Panc1 (cell line): ENCODE measurements around the gene PRPF31. TPM values are rescaled to one million over a fixed set of nuclear protein-coding genes. Genes with fewer than 3 reads are reported as not detected.

Experiments
- ATAC-seq: fragments of 200-7000 bp; cut with Tn5 transposase; 2 replicates; pipeline ENCODE4 v1.9.1; 2020; ENCODE audit warnings: mild to moderate bottlenecking, moderate library complexity
- BruUV-seq: library from RNA; stranded (reverse); fragments of 400-500 nt; replicated peaks from 2 replicates; lab custom pipeline; 2021; lab: Mats Ljungman, UMichigan
- CTCF ChIA-PET: fragments of 300-600 bp; sonication (Branson Sonifier 250); formaldehyde crosslinking; loops from one replicate; lab custom pipeline; 2022; ENCODE audit warnings: antibody characterized with exemption; lab: Charles Lee
- POLR2A ChIA-PET: fragments of 300-600 bp; sonication (Branson Sonifier 250); formaldehyde crosslinking; loops from one replicate; lab custom pipeline; 2022; ENCODE audit warnings: antibody characterized with exemption; lab: Charles Lee
- DNase-seq: peaks from one replicate; pipeline ENCODE4 v3.0.0-alpha.2; 2010; ENCODE audit warnings: low read depth, low spot score
- H3K27ac ChIP-seq: 2 replicates; pipeline ENCODE4 v1.5.1; 2011; ENCODE audit warnings: mild to moderate bottlenecking, low read length, inconsistent platforms
- H3K27me3 ChIP-seq: fragments of 200-500 bp; sonication (Bioruptor generic); 2 replicates; pipeline ENCODE4 v1.6.0; 2014; ENCODE audit warnings: low read length, inconsistent platforms; ENCODE audit not compliant: control insufficient read depth, insufficient read depth
- H3K36me3 ChIP-seq: fragments of 200-500 bp; sonication (Bioruptor generic); 2 replicates; pipeline ENCODE4 v1.5.1; 2014; ENCODE audit warnings: inconsistent platforms, mild to moderate bottlenecking, low read length, moderate library complexity; ENCODE audit not compliant: control insufficient read depth, insufficient read depth
- H3K4me1 ChIP-seq: 2 replicates; pipeline ENCODE4 v1.5.1; 2011; ENCODE audit warnings: inconsistent platforms, mild to moderate bottlenecking, low read length, moderate library complexity; ENCODE audit not compliant: control insufficient read depth, insufficient read depth
- H3K4me3 ChIP-seq, 2 experiments: 2 replicates each; pipeline ENCODE4 v1.5.1; 2011 to 2012; ENCODE audit warnings: low read depth in 2 of 2, low read length in 2 of 2, mild to moderate bottlenecking in 2 of 2, inconsistent platforms in 1 of 2, moderate library complexity in 1 of 2
- H3K9me3 ChIP-seq: fragments of 200-500 bp; sonication (Bioruptor generic); 2 replicates; pipeline ENCODE4 v1.5.1; 2014; ENCODE audit warnings: low read depth, mild to moderate bottlenecking, inconsistent platforms, low read length, moderate library complexity; ENCODE audit not compliant: control insufficient read depth, insufficient read depth
- POLR2AphosphoS5 ChIP-seq: IDR thresholded peaks from 2 replicates; pipeline ENCODE4 v1.6.1; 2012; ENCODE audit warnings: mild to moderate bottlenecking, low read depth, low read length, moderate library complexity
- REST ChIP-seq, 2 experiments: IDR thresholded peaks; 2 replicates each; pipeline ENCODE4 v1.6.1; 2011 to 2012; ENCODE audit warnings: low read depth in 2 of 2, control low read depth in 1 of 2, low read length in 1 of 2, mild to moderate bottlenecking in 1 of 2, moderate library complexity in 1 of 2; ENCODE audit not compliant: insufficient read depth in 1 of 2
- SIN3A ChIP-seq: IDR thresholded peaks from 2 replicates; pipeline ENCODE4 v1.6.1; 2012; ENCODE audit warnings: low read depth, mild to moderate bottlenecking, low read length, moderate library complexity, borderline replicate concordance; ENCODE audit not compliant: insufficient read depth
- TCF7L2 ChIP-seq: IDR thresholded peaks from 2 replicates; pipeline ENCODE4 v1.6.1; 2011; ENCODE audit warnings: mild to moderate bottlenecking, low read depth, low read length, inconsistent platforms
- in situ Hi-C: cut with HindIII; loops from 2 replicates; pipeline ENCODE4 v1.10.0; 2016; ENCODE audit warnings: low sequenced_read_pairs, low pct_unique_long_range_greater_than_20kb
- intact Hi-C: fragments of 100-400 bp; cut with micrococcal nuclease; formaldehyde crosslinking; loops from one replicate; pipeline ENCODE4 v1.10.0; 2022; ENCODE audit not compliant: unreplicated experiment
- total RNA-seq: library from RNA; stranded (reverse); gene quantifications from one replicate; pipeline ENCODE4 v1.2.1, GENCODE V29; 2021; ENCODE audit not compliant: unreplicated experiment
- TF ChIP-seq, protein P1 (sequence below): fragments of 450-650 bp; IDR thresholded peaks from 2 replicates; pipeline ENCODE4 v1.5.1; 2017; ENCODE audit warnings: mild to moderate bottlenecking

PRPF31 gene
- total RNA-seq, 1 experiment from 2014 or later = 117 TPM

- H3K27me3 ChIP-seq = no peaks in the 10 kb centered on the region
- H3K4me3 ChIP-seq = no peak overlapping the region
- H3K27ac ChIP-seq = no peak overlapping the region
- intact Hi-C loops (no loop called here), in situ Hi-C loops (no loop called here)
- CTCF ChIA-PET = interaction anchor here (0.6 to 0.7 kb wide), 2 partner anchors 25 to 251 kb away, joined by 3 read pairs; no protein-coding TSS in a partner anchor
- no peaks in the 10 kb centered on the region; the same call in 1 of the 2 replicates for H3K36me3 ChIP-seq
- peaks cover 9% of the 10 kb centered on the region for H3K4me1 ChIP-seq
- no peak for TF ChIP-seq TCF7L2
- no peak for TF ChIP-seq REST (IDR thresholded peaks at IDR 0.05; ENCODE audit: insufficient read depth in 1 of 2, low read depth in 2 of 2, low read length in 1 of 2)
- no peak for TF ChIP-seq POLR2AphosphoS5
- TF ChIP-seq, protein P1, sequence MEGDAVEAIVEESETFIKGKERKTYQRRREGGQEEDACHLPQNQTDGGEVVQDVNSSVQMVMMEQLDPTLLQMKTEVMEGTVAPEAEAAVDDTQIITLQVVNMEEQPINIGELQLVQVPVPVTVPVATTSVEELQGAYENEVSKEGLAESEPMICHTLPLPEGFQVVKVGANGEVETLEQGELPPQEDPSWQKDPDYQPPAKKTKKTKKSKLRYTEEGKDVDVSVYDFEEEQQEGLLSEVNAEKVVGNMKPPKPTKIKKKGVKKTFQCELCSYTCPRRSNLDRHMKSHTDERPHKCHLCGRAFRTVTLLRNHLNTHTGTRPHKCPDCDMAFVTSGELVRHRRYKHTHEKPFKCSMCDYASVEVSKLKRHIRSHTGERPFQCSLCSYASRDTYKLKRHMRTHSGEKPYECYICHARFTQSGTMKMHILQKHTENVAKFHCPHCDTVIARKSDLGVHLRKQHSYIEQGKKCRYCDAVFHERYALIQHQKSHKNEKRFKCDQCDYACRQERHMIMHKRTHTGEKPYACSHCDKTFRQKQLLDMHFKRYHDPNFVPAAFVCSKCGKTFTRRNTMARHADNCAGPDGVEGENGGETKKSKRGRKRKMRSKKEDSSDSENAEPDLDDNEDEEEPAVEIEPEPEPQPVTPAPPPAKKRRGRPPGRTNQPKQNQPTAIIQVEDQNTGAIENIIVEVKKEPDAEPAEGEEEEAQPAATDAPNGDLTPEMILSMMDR = no peak
- no peak for TF ChIP-seq SIN3A
- ATAC-seq (no peak), DNase-seq (no peak)
- POLR2A ChIA-PET = no interaction called here
- H3K9me3 ChIP-seq = no peaks in the 10 kb centered on the region
- BruUV-seq = no TSS peak
These were observed 49.7 kb downstream of the PRPF31 start for GRCh38 chr19:54165222-54165621.

GRCh38 chr19:54168174-54168917 is 52.8 kb downstream of the PRPF31 start:
- no TSS peak for BruUV-seq
- ATAC-seq (peak; percentile 85), DNase-seq (peak; percentile 65)
- intact Hi-C loops = no loop called here
- in situ Hi-C loops = no loop called here
- CTCF ChIA-PET = interaction anchor here (0.5 to 1.3 kb wide), 6 partner anchors 9 to 360 kb away, joined by 3 to 8 read pairs (median 4); partner anchors contain the start of gene MBOAT7
- TF ChIP-seq, protein P1 = peak; percentile 93
- TF ChIP-seq SIN3A = no peak
- H3K36me3 ChIP-seq = no peaks in the 10 kb centered on the region
- POLR2A ChIA-PET = interaction anchor here (1.0 kb wide), 1 partner anchor 28 kb away, joined by 3 read pairs; no protein-coding TSS in a partner anchor
- no peak overlapping the region for H3K27ac ChIP-seq
- H3K4me1 ChIP-seq = peaks cover 8% of the 10 kb centered on the region
- no peaks in the 10 kb centered on the region for H3K27me3 ChIP-seq
- H3K4me3 ChIP-seq = no peak overlapping the region
- no peaks in the 10 kb centered on the region for H3K9me3 ChIP-seq
